Fibroblast of villous mesenchyme (primary cell): ENCODE measurements around the gene PTP4A2. TPM values are rescaled to one million over a fixed set of nuclear protein-coding genes. Genes with fewer than 3 reads are reported as not detected.

ENCODE experiments used
- DNase-seq: peaks from one replicate; pipeline ENCODE4 v3.0.0-alpha.2; 2010; ENCODE audit warnings: low read depth
- H3K4me3 ChIP-seq: 2 replicates; pipeline ENCODE4 v1.5.1; 2011; ENCODE audit warnings: low read depth, mild to moderate bottlenecking, low read length
- total RNA-seq: library from RNA; depleted of rRNA; stranded (reverse); fragments of >200 nt; gene quantifications from 2 replicates; pipeline ENCODE4 v1.2.3, GENCODE V29; 2012
- TF ChIP-seq, protein P1 (sequence below): IDR thresholded peaks from 2 replicates; pipeline ENCODE4 v1.5.1; 2012; ENCODE audit warnings: low read depth, mild to moderate bottlenecking, low read length; ENCODE audit not compliant: insufficient read depth

The PTP4A2 gene
- total RNA-seq, 1 donor: 503 TPM

DNA sequence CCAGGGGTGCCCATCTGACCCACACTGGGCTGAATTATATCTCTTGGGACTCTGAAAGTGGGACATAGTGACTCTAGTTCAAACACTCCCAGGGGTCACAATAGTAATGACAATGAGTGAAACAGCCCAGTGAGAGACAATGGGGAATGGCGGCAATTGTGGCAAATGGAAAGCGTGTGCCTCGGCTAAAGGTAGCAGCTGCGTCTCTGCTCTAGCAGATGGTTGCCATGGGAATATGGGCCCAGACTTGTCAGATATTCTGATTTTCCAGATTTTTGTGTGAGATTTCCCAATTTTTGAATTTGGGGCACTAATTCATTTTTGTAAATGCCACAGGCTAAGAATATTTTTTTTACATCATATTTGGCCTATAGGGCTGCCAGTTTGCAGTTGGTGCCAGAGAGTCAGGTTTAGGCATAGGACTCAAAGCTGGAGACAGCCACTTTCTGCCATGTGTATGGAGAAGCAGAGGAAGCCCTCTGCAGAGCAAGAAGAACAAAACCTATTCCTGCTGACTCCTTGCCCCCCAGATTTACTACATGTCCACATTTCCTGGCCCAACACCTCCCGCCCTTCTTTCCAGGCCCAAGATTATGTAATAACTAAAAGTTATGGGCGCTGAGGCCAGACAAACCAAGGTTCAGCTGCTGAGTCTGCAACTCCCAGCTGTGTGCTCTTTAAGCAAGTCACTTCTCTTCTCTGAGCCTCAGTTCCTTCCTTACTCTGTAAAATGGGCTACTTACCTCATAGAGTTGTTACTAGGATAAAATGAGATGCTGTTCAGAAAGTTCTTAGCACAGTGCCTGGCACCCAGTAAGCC is 21.6 kb upstream of the PTP4A2 start:
- DNase-seq: peak; percentile 75
- H3K4me3 ChIP-seq: no peak overlapping the region
- TF ChIP-seq, protein P1, sequence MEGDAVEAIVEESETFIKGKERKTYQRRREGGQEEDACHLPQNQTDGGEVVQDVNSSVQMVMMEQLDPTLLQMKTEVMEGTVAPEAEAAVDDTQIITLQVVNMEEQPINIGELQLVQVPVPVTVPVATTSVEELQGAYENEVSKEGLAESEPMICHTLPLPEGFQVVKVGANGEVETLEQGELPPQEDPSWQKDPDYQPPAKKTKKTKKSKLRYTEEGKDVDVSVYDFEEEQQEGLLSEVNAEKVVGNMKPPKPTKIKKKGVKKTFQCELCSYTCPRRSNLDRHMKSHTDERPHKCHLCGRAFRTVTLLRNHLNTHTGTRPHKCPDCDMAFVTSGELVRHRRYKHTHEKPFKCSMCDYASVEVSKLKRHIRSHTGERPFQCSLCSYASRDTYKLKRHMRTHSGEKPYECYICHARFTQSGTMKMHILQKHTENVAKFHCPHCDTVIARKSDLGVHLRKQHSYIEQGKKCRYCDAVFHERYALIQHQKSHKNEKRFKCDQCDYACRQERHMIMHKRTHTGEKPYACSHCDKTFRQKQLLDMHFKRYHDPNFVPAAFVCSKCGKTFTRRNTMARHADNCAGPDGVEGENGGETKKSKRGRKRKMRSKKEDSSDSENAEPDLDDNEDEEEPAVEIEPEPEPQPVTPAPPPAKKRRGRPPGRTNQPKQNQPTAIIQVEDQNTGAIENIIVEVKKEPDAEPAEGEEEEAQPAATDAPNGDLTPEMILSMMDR: no peak

DNA sequence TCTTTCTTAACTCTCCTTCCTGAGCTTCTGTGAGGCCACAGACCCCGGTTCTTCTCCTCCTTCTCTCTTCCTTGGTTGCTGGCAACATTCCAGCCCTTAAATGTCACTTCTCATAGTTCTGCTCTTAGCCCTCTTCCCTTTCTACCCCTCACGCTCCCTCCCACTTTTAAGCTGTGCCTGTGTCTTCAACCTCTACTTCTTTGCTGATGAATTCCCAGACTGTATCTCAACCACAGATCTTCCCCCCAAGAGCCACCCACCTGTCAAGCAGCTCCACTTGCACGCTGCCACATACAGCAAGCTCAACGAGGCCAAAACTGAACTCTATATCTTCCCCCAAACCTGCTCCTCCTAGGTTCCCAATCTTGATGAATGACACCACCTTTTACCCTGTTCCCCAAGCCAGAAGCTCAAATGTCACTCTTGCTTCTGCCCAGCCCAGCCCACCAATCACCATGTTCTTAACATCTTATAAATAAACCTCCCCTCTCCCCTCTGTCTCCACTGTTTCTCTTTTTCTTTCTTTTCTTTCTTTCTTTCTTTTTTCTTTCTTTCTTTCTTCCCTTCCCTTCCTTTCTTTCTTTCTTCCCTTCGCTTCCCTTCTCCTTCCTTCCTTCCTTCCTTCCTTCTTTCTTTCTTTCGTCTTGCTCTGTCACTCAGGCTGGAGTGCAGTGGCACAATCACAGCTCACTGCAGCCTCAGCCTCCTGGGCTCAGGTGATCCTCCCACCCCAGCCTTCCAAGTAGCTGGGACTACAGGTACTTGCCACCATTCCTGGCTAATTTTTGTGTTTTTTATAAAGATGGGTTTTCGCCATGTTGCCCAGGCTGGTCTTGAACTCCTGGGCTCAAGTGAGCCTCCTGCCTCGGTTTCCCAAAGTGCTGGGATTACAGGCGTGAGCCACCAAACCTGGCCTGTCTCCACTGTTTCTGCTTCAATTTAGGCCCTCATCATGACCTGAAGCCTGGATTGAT is 19.8 kb upstream of the PTP4A2 start:
- no peak for DNase-seq
- no peak overlapping the region for H3K4me3 ChIP-seq
- TF ChIP-seq, protein P1: no peak

DNA sequence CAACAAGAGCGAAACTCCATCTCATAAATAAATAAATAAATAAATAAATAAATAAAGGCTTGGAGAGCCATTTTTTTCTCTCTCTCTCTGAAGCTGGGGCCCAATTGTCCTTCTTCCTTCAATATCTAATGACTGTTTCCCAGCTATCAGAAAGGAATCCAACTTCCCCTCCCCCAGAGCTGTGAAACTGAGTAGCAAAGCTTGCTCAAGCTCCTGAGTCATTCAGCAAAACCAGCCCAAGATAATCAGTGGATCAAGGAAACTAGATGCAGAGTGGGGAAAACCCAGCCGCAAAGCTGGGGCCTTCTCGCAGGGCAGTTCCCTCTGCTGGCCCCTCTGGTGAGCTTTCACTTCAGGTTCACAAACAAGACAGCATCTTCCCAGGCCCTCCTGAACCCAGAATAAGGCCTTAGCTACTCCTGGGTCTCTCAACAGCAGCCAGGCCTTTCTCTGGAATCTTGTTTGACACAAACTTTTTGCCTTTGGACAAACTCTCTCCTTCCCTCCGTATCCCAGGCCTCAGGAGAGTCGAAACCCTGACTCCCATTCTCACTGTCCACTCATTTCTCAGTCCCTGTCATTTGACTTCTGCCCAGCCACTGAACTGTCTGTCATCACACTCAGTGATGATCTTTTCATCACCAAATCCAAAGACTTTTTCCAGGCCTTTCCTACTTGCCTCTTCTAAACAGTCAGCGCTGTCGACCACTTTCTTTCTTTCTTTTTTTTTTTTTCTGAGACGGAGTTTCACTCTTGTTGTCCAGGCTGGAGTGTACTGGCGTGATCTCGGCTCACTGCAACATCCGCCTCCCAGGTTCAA is 18.0 kb upstream of the PTP4A2 start:
- TF ChIP-seq, protein P1: peak; percentile 64
- DNase-seq: peak; percentile 100
- H3K4me3 ChIP-seq: no peak overlapping the region

DNA sequence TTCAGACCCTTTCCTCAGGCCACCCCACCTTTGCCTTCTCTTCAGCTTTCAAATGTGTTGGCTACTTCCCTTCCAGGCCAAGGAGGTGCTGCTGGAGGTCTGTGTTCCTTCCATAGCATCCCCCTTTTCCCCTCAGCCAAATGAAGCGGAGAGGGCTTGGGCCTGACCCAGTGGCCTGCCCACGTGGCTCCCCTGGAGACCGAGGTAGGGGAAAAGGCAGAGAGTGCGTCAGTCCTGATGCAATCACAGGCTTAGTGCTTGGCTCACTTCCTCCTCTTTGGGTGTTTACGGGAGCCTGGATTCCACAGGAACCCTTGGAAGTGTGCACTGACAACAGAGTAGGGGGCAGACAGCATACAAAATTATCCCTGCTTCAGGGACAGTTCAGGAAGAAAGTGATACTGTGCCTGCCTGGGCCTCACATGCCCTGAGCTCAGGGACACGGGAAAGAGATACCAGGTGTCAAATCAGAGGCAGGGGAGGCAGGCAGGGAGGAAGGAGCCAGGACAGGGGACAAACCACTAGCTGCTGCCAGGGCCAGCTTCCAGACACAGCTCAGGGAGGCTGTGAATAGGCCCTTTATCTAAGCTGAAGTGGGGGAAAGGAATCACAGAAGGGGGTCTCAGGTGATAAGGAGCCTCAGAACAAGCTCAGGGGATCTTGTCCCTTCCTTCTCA is 16.6 kb upstream of the PTP4A2 start:
- H3K4me3 ChIP-seq: no peak overlapping the region
- DNase-seq: peak; percentile 99
- TF ChIP-seq, protein P1: no peak

DNA sequence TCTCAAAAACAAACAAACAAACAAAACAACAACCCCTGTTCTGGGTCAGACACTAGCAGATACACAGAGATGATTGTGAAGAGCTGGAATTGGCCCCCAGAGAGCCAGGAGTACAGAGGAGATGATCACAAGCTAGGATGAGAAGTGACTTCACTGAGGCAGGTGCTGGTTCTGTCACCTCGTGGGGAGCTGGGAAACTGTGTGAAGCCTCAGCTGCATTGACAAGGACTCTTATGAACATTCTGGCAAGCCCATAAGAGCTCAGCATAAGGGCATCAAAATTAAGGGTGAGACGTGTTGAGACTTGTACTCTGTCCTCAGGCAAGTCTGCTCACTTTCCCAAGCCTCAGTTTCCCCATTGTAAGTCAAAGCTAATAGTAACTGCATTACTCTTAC is 14.7 kb upstream of the PTP4A2 start:
- no peak for DNase-seq
- H3K4me3 ChIP-seq: no peak overlapping the region
- TF ChIP-seq, protein P1: no peak

DNA sequence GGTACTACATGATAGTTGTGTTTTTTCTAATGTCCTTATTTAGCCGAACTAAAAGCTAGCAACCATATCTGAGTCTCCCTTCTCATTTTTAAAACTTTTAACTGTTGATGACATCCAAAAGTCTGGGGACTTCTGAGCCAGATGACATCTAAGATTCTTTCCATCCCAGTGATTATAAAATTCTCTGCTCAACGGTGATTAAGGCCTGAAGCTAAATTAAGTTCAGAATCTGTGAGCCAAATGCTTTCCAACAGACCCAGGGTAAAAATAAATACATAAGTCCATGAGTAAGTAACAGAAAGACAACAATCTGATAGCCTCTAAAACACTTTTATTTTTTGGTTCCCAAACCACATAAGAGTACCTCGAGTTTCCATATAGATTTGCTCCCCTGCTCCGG is 13.1 kb upstream of the PTP4A2 start:
- DNase-seq: no peak
- TF ChIP-seq, protein P1: no peak
- no peak overlapping the region for H3K4me3 ChIP-seq
